K562 treated with DMSO at 1 percent for 4 hours (cell line): ENCODE measurements around the gene AREL1. TPM values are rescaled to one million over a fixed set of nuclear protein-coding genes. Genes with fewer than 3 reads are reported as not detected.

Experiments used
- total RNA-seq: library from RNA; unstranded; fragments of 300-600 nt; gene quantifications from 2 replicates; pipeline ENCODE4 v1.2.3, GENCODE V29; 2022; ENCODE audit not compliant: insufficient read depth

The AREL1 gene
- total RNA-seq = 13.4 and 14.4 TPM in 2 replicates

DNA sequence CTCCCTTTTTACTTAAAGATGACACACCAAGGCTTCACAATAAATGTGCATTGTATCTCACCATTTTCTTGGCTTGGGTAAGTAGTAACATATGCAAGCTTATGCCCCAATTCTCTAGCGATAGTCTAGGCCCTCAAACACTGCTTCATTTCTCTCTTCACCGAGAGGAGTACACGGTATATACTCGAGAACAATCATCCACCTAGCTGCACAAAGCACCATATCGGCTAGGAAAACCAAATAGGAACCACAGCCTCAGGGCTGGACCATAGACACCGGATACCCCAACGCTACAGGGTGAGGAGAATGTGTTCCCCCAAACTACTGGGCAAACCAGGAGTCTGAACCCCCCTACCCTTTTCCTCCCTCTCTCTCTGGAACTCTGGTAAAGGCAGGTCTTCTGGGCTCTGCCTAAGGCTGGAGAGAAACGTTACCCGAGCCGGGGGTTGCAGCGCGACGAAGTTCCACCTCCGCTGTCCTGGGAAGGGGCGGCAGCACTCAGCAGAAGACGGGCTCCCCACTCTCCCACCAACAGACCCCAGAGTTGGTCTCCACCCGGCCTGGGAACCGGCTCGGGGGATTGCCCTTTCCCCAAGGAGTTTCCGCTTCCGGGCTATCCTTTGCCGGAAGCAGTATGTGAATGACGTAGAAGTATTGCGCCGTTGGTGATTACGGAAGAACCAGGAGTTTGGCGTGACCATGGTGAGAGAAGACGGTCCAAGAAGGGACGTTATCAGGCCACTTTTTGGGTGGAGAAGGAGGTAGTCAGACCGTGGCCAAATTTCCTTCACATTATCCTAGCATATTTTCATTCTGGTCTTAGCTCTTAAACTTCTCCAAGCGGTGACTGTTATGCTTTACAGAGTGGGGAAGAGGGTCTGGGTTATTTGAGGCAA, at the start of gene AREL1, which contains the start of gene FCF1:
Gene AREL1 (minus strand): TSS at position 582 of the 896 bp plus-strand sequence. CDS start 27,465 bp downstream, outside the sequence.
Gene FCF1 (plus strand): TSS at position 646 of the 896 bp plus-strand sequence. CDS start 54 bp downstream, at position 700.

GRCh38 chr14:74611650-74612349, 101.1 kb downstream of the AREL1 start, which contains the start of gene LTBP2:
Gene LTBP2, minus strand, starts transcription at chr14:74612237. Its CDS starts 293 bp downstream, at chr14:74611944.

Other genes starting within 250 kb of the AREL1 start
- 149 and 150 TPM in 2 replicates for gene NPC2, start 219.8 kb downstream of the AREL1 start, total RNA-seq
- gene ISCA2, start 219.3 kb downstream of the AREL1 start, total RNA-seq = 7.5 and 7.7 TPM in 2 replicates
- 0.26 and 0.35 TPM in 2 replicates for gene LTBP2, start 100.8 kb downstream of the AREL1 start, total RNA-seq
- 23.1 and 28.1 TPM in 2 replicates for gene FCF1, start 64 bp upstream of the AREL1 start, total RNA-seq
- gene YLPM1, start 50.2 kb upstream of the AREL1 start, total RNA-seq = 14.3 and 15.8 TPM in 2 replicates
- 0.34 TPM in 1 of 2 replicates, not detected in the other for gene PROX2, start 163.1 kb upstream of the AREL1 start, total RNA-seq
- 37.0 and 38.4 TPM in 2 replicates for gene DLST, start 168.8 kb upstream of the AREL1 start, total RNA-seq
- 1.2 and 4.9 TPM in 2 replicates for gene RPS6KL1, start 210.2 kb upstream of the AREL1 start, total RNA-seq
- 1.3 and 1.8 TPM in 2 replicates for gene PGF, start 242.5 kb upstream of the AREL1 start, total RNA-seq